ENCODE measurements around the gene LUM.

DNA sequence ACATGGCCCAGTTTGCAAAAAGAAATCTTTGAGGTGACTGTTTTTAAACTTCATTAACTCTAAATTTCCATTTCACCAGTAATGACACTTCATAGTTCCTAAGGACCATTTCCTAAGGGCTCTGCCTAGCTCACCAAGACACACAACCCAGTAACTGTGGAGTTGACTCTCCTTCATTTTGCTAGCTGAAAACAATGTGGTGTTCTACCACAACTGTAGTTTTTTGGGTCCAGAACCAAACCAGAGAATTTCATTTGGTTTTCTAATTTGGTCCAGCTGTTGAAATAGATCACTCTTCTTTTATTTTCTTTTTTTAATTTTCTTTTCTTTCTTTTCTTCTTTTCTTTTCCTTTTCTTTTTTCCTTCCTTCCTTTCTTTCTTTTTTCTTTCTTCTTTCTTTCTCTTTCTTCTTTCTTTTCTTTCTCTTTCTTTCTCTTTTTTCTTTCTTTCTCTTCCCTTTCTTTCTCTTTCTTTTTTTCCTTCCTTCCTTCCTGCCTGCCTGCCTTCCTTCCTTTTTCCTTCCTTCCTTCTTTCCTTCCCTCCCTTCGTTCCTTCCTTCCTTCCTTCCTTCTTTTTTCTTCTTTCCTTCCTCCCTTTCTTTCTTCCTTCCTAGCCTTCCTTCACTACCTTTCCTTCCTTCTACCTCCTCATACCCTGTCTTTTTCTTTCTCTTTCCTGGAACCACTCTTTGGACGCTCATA, 18.5 kb upstream of the LUM start:
- TF ChIP-seq, protein P1, sequence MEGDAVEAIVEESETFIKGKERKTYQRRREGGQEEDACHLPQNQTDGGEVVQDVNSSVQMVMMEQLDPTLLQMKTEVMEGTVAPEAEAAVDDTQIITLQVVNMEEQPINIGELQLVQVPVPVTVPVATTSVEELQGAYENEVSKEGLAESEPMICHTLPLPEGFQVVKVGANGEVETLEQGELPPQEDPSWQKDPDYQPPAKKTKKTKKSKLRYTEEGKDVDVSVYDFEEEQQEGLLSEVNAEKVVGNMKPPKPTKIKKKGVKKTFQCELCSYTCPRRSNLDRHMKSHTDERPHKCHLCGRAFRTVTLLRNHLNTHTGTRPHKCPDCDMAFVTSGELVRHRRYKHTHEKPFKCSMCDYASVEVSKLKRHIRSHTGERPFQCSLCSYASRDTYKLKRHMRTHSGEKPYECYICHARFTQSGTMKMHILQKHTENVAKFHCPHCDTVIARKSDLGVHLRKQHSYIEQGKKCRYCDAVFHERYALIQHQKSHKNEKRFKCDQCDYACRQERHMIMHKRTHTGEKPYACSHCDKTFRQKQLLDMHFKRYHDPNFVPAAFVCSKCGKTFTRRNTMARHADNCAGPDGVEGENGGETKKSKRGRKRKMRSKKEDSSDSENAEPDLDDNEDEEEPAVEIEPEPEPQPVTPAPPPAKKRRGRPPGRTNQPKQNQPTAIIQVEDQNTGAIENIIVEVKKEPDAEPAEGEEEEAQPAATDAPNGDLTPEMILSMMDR (IDR thresholded peaks at IDR 0.05; ENCODE audit: low read depth, low read length, poor library complexity, severe bottlenecking), result no peak
- no peak for TF ChIP-seq EZH2phosphoT487 (IDR thresholded peaks at IDR 0.05; ENCODE audit: borderline replicate concordance, low read length)

Measured in DOHH2 (cell line).